ENCODE measurements around the gene WDR59. TPM values are rescaled to one million over a fixed set of nuclear protein-coding genes. Genes with fewer than 3 reads are reported as not detected.

The WDR59 gene
- total RNA-seq, 4 donors from 2014 or later = 29.1 to 112 (median 42.6) TPM

DNA sequence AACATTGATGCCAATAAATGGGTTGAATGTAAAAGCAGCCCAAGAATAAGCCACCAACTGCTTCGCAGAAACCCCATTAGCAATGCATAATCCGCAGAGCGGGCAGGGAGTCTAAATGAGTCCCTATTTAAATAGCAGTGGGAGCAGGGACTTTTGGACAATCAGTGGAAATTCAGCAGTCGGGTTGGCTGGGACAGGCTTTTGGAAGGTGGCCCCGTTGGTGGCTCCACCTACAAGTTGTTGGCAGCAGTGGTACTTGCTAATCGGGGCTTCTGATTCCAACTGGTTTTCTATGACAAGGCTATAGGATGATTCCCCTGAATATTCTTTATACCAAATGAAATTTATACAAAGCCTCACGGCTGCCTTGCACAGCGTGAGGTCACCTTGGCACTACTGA lies 86.3 kb downstream of the WDR59 start:
- intact Hi-C loops (cut with DNase I; ENCODE audit: low total_unique reads) = no loop called here
- Histone ChIP-seq H3K27ac (no peak overlapping the region), H3K27me3 (no peaks in the 10 kb centered on the region), H3K9me3 (no peaks in the 10 kb centered on the region), H3K4me3 (no peak overlapping the region), H3K4me1 (no peaks in the 10 kb centered on the region), H3K36me3 (peaks cover 0 to 20% (median 6%) of the 10 kb centered on the region in 4 donors)
- TF ChIP-seq EP300 (IDR thresholded peaks at IDR 0.05; ENCODE audit: low read depth) (no peak), POLR2AphosphoS5 (IDR thresholded peaks at IDR 0.05) (no peak), POLR2A (IDR thresholded peaks at IDR 0.05) (no peak), CTCF (IDR thresholded peaks at IDR 0.05) (no peak)
- DNase-seq = no peak
- in situ Hi-C loops (cut with MboI; ENCODE audit: low pct_ligation_motif_present in 1 of 4, low pct_unique_long_range_greater_than_20kb in 1 of 4, low sequenced_read_pairs in 3 of 4) = no loop called here
- WGBS, 2 donors (ENCODE audit: low coverage in 1 of 2) = 94 to 100% methylated on average over 2 to 8 of the region's 8 CpGs

- no peak for TF ChIP-seq CTCF (IDR thresholded peaks at IDR 0.05)
- Histone ChIP-seq H3K4me1 (no peaks in the 10 kb centered on the region), H3K36me3 (peaks cover 0 to 29% (median 7%) of the 10 kb centered on the region in 4 donors), H3K27me3 (no peaks in the 10 kb centered on the region), H3K27ac (no peak overlapping the region), H3K4me3 (no peak overlapping the region), H3K9me3 (no peaks in the 10 kb centered on the region)
- no peak for DNase-seq
- in situ Hi-C loops (cut with MboI; ENCODE audit: low pct_ligation_motif_present in 1 of 4, low pct_unique_long_range_greater_than_20kb in 1 of 4, low sequenced_read_pairs in 3 of 4) (no loop called here), intact Hi-C loops (cut with DNase I; ENCODE audit: low total_unique reads) (no loop called here)
- whole genome bisulfite sequencing, 2 donors (ENCODE audit: low coverage in 1 of 2) = 85 to 90% methylated on average over 5 to 14 of the region's 14 CpGs
Observed at GRCh38 chr16:74896389-74897370, 88.2 kb downstream of the WDR59 start.

- Histone ChIP-seq H3K27me3 (no peaks in the 10 kb centered on the region), H3K4me3 (no peak overlapping the region), H3K9me3 (no peaks in the 10 kb centered on the region), H3K27ac (no peak overlapping the region), H3K4me1 (no peaks in the 10 kb centered on the region), H3K36me3 (peaks cover 0 to 50% (median 0%) of the 10 kb centered on the region in 4 donors)
- intact Hi-C loops (cut with DNase I; ENCODE audit: low total_unique reads) (no loop called here), in situ Hi-C loops (cut with MboI; ENCODE audit: low pct_ligation_motif_present in 1 of 4, low pct_unique_long_range_greater_than_20kb in 1 of 4, low sequenced_read_pairs in 3 of 4) (no loop called here)
- no peak for DNase-seq
- TF ChIP-seq POLR2AphosphoS5 (IDR thresholded peaks at IDR 0.05) (no peak), CTCF (IDR thresholded peaks at IDR 0.05) (no peak), EP300 (IDR thresholded peaks at IDR 0.05; ENCODE audit: low read depth) (no peak)
- WGBS, 2 donors (ENCODE audit: low coverage in 1 of 2) = 88 to 94% methylated on average over 4 of the region's 4 CpGs
Observed at GRCh38 chr16:74893541-74893940, 91.4 kb downstream of the WDR59 start.

DNA sequence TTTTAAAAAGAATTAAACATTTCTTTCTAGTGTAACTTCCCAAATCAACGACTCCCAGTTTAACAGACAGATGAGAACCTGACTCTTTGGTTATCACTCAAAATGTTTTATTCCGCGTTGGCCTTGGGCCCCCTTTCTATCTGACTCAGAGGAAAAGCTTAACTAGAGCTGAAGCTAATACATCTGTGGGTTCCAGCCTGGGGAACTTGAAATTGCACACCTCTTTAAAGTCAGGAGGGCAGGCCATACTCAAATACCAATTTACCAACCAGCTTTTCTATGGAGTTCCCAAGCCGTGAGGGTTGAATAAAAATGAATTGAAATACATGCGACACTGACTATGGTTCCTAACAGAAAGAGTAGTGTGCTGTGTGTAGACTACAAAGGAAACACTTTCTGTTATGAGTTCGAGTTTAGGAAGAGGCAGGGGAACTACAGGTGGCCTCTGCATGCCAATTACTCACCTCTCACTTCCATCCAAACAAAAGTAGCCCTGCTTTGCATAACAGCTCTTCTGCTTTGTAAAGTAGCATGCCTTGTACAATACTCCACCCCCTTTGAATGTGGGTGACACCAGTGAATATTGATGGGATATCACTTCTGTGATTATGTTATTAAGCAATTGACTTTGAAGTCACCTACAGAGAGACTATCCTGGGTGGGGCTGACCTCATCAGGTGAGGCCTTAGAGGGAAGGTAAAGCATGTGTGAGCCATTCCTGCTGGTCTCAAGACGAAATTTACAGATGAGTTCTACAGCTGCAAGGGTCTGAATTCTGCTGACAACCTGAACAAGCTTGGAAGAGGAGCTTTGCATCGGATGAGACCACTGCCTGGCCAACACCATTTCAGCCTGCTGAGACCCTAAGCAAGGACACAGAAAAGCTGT lies 92.1 kb downstream of the WDR59 start:
- H3K9me3 ChIP-seq = no peaks in the 10 kb centered on the region
- TF ChIP-seq POLR2AphosphoS5 (IDR thresholded peaks at IDR 0.05) (no peak), EP300 (IDR thresholded peaks at IDR 0.05; ENCODE audit: low read depth) (no peak), POLR2A (IDR thresholded peaks at IDR 0.05) (no peak), CTCF (IDR thresholded peaks at IDR 0.05) (no peak)
- intact Hi-C loops (cut with DNase I; ENCODE audit: low total_unique reads) (no loop called here), in situ Hi-C loops (cut with MboI; ENCODE audit: low pct_ligation_motif_present in 1 of 4, low pct_unique_long_range_greater_than_20kb in 1 of 4, low sequenced_read_pairs in 3 of 4) (no loop called here)
- 75 to 91% methylated on average over 8 of the region's 8 CpGs for WGBS, 2 donors (ENCODE audit: low coverage in 1 of 2)
- H3K4me3 ChIP-seq = no peak overlapping the region
- no peak overlapping the region for H3K27ac ChIP-seq
- peaks cover 0 to 55% (median 2%) of the 10 kb centered on the region in 4 donors for H3K36me3 ChIP-seq
- DNase-seq = no peak
- no peaks in the 10 kb centered on the region for H3K27me3 ChIP-seq
- H3K4me1 ChIP-seq = no peaks in the 10 kb centered on the region

All from transverse colon (tissue), 4 donors.